GM18511 (cell line): Measurements from ENCODE around the gene ZSCAN30.

Experiments used
- ATAC-seq: cut with Tn5 transposase; IDR thresholded peaks from one replicate; pipeline ENCODE4 v1.9.1; 2021; ENCODE audit warnings: mild to moderate bottlenecking, moderate library complexity; ENCODE audit not compliant: unreplicated experiment

The ZSCAN30 gene

GRCh38 chr18:35282353-35282752 is 7.7 kb downstream of the ZSCAN30 start:
- no peak for ATAC-seq

- ATAC-seq = no peak
Measured at GRCh38 chr18:35278969-35279368, 11.1 kb downstream of the ZSCAN30 start.

DNA sequence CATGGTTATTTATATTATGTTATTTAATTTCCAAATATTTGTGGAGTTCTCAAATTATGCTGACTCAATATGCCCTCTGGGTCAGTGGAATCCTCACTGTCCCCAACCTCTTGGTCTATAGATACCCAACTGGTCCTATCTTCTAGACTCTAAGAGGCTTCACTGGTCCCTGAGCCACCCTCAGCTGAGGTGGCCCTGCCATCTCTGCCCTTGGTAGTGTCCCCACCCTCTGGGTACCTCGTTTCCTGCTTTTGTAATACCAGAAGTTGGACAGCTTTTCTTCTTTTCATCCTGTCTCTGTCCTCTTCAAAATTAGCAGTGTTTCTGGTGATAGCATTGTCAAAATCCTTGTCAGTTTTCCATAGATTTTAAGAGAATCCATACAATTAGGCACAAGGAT is 11.9 kb downstream of the ZSCAN30 start:
- ATAC-seq = no peak

- no peak for ATAC-seq
Measured at GRCh38 chr18:35277633-35278032, 12.4 kb downstream of the ZSCAN30 start.

DNA sequence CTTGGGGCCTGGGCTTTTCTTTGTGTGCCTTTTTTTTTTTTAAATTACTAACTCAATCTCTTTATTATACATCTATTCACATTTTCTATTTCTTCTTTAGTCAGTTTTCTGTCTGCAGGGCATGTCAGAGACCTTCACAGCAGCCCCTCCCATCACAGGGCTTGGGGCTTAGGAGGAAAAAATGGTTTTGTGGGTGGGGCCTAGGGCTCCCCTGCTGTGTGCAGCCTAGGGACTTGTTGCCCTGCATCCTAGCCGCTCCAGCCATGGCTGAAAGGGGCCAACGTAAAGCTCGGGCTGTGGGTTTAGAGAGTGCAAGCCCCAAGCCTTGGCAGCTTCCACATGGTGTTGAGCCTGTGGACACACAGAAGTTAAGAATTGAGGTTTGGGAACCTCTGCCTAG is 13.8 kb downstream of the ZSCAN30 start:
- no peak for ATAC-seq

- no peak for ATAC-seq
Measured at GRCh38 chr18:35271656-35272055, 18.4 kb downstream of the ZSCAN30 start.

GRCh38 chr18:35268821-35269220 is 21.2 kb downstream of the ZSCAN30 start:
- no peak for ATAC-seq

DNA sequence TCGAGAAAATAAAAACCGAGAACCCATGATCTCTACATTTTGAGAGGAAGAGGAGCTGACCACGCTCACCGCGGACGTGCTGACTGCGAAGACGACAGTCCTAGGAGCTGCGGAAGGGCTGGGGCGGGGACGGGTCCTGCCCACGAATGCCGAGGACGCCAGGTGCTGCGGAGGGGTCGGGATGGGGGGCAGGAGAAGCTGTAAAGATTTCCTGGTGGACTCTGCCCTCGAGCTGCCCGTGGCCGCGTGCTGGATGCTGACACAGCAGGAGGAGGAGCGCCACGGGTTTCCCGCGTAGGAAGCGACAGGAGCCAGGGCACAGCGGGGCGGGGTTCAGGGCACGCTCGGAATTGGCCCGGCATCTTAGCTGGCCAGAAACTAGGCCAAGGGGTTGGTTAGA is 22.2 kb downstream of the ZSCAN30 start:
- ATAC-seq = no peak

DNA sequence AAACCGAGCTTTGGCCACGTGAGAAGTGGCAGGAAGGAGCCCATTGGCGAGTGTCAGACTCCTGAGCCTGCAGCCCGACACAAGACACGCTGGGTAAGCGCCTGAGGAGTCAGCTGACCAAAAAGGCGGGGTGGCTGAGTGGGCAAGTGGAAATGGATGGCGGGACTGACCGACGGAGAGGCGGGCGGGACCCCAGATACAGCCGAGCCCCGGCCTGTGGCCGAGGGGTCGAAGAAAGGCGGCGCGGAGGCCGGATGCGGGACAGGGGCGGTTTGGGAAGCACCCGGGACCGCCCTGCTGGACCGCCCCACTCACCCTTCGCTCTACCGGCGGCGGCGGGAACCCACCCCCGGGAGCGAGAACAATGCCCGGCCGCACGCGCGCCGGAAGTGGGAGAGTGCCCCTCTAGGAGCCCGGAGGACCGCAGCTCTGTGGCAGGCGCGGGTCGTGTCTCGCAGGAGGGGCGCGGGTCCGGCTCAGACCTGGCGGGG is 22.8 kb downstream of the ZSCAN30 start:
- peak; percentile 76 for ATAC-seq

DNA sequence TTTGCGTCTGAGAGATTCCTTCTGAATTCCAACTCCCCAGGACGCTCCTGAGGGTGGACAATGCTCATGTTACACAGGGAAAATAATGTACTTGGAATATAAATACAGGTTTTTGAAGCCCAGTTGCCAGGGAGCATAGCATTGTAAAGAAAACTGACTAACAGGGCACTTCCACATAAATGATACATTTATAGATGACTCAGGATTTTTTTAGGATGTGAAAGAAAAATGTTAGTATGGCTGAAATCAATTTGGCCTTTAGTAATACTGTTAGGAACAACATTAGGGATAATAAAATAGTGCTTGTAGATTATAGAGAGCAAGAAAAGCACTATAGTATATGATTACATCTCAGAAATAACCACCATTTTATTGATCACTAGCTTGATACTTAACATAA is 25.6 kb downstream of the ZSCAN30 start:
- ATAC-seq = no peak

DNA sequence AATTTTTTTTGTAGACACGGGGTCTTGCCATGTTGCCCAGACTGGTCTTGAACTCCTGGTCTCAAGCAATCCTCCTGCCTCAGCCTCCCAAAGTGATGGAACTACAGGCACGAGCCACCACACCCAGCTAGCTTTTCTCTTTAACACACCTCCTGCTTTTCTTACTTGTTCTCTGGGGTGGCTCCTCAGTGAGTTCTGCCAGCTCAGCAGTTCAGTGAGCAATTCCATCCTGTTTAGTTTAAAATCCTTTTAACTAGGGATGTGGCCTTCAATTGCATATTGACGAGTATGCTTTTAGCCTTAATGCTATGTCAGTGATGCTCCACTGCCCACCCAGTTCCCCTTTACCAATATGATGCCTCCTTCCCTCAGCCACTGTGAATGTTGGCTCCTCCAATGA is 33.1 kb downstream of the ZSCAN30 start:
- no peak for ATAC-seq

GRCh38 chr18:35253655-35254287 is 36.3 kb downstream of the ZSCAN30 start:
- ATAC-seq = no peak

GRCh38 chr18:35252466-35252865 is 37.6 kb downstream of the ZSCAN30 start:
- ATAC-seq = no peak

GRCh38 chr18:35248429-35248828 is 41.6 kb downstream of the ZSCAN30 start:
- no peak for ATAC-seq

DNA sequence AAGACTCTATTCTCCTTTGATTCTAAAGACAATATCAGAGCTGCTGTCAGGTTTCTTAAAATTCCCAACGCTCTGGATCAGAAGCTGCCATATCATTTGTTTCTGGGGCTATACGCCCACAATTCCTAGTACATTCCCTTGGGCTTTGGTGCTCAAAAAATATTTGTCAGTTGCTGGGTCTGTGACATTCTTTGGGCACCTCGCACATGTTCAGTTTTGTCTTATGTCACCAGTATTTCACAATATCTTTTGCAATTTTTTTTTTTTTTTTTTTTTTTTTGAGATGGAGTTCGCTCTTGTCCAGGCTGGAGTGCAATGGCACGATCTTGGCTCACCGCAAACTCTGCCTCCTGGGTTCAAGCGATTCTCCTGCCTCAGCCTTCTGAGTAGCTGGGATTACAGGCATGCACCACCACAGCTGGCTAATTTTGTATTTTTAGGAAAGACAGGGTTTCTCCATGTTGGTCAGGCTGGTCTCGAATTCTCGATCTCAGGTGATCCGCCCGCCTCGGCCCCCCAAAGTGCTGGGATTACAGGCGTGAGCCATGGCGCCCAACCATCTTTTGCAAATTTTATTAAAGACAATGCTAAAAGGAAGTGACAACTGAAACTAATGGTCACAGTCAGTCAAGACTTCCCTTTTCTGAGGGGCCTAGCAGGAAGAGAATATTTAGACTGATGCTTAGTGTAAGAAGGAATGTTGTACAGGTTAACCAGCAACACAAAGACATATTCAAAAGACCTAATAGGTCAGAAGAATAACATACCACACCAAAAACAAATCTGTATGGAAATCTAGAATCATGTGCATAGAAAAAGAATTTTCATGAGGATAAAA is 42.4 kb downstream of the ZSCAN30 start:
- ATAC-seq = no peak

DNA sequence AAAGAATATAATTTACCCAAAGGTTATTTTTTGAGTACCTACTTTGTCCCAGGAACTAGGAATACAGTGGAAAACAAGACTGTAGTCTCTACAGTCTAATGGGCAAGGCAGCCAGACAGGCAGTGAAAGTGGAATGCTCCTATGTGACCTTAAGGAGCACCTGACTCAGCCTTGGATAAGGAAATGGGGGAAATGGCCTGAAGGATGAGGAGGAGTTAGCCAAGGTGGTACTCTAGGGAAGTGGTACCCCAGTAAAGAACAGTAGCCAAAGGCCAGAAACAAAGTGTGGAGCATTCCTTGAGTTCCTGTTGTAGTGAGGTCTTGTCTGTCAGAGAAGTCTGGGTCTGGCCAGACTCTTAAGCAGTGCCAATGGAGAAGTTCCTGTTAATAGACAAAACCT is 43.2 kb downstream of the ZSCAN30 start:
- no peak for ATAC-seq

DNA sequence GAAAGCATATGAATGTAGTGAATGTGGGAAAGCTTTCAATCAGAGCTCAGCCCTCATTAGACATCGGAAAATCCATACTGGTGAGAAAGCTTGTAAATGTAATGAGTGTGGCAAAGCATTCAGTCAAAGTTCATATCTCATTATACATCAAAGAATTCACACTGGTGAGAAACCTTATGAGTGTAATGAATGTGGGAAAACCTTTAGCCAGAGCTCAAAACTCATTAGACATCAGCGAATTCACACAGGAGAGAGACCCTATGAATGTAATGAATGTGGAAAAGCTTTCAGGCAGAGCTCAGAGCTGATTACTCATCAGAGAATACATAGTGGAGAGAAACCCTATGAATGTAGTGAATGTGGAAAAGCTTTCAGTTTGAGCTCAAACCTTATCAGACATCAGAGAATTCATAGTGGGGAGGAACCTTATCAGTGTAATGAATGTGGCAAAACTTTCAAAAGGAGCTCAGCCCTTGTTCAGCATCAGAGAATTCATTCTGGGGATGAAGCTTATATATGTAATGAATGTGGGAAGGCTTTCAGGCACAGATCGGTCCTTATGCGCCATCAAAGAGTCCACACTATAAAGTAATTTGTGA is 44.2 kb downstream of the ZSCAN30 start:
- no peak for ATAC-seq

- no peak for ATAC-seq
Measured at GRCh38 chr18:35244671-35245070, 45.4 kb downstream of the ZSCAN30 start.

DNA sequence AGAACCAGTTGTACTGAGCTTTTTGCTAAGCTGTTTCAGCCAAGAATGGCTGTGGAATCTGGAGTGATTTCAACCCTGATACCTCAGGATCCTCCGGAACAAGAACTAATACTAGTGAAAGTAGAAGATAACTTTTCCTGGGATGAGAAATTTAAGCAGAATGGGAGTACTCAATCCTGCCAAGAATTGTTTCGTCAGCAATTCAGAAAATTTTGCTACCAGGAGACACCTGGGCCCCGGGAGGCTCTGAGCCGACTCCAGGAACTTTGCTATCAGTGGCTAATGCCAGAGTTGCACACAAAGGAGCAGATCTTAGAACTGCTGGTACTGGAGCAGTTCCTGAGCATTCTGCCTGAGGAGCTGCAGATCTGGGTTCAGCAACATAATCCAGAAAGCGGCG is 47.6 kb downstream of the ZSCAN30 start:
- no peak for ATAC-seq

GRCh38 chr18:35241448-35241804 is 48.6 kb downstream of the ZSCAN30 start:
- peak; percentile 3 for ATAC-seq

- ATAC-seq = peak; percentile 99
Measured at GRCh38 chr18:35240664-35241447, 49.2 kb downstream of the ZSCAN30 start, which contains the start of gene ZNF397. ZNF397 (plus strand) TSS chr18:35241034; CDS start chr18:35242471, 1,437 bp downstream.
